Adrenal gland (tissue), 5 donors: ENCODE data around the gene C8B.

ENCODE experiments used
- POLR2A ChIP-seq, 2 donors: fragments of 450-650 bp; IDR thresholded peaks; one replicate each; pipeline ENCODE4 v1.6.1; 2017; ENCODE audit warnings: antibody characterized with exemption in 2 of 2, mild to moderate bottlenecking in 2 of 2, moderate library complexity in 1 of 2
- TF ChIP-seq, protein P1 (sequence below), 6 experiments: fragments of 450-650 bp in 4 of 6; fragments of 200-600 bp in 2 of 6; sonication (generic) in 1 of 6; IDR thresholded peaks; 1 replicate in 5 of 6; 2 replicates in 1 of 6; pipeline versions ENCODE4 v1.5.1 to v1.8.0; 2016 to 2021; ENCODE audit warnings: antibody characterized with exemption in 6 of 6, mild to moderate bottlenecking in 2 of 6, moderate library complexity in 1 of 6
- donor health status: DM: no; HTN: no; CAD: no.

DNA sequence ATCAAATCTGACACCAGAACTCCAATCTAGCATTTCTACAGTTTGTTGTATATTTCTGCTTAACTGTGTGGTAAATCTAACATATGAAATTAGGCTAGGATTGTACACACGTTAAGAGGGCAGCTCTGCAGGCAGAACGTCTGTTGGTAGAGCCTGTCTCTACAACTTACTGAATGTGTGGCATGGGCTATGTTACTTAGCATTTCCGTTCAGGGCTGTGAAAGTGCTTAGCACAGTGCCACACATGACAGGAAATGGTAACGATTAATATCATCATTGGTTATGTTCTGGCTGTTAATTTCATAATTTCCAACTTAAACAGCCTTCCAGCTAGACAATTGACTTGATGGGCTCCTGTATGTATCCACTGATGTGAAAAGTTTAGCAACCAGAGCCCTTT is 9.6 kb upstream of the C8B start:
- TF ChIP-seq, protein P1, sequence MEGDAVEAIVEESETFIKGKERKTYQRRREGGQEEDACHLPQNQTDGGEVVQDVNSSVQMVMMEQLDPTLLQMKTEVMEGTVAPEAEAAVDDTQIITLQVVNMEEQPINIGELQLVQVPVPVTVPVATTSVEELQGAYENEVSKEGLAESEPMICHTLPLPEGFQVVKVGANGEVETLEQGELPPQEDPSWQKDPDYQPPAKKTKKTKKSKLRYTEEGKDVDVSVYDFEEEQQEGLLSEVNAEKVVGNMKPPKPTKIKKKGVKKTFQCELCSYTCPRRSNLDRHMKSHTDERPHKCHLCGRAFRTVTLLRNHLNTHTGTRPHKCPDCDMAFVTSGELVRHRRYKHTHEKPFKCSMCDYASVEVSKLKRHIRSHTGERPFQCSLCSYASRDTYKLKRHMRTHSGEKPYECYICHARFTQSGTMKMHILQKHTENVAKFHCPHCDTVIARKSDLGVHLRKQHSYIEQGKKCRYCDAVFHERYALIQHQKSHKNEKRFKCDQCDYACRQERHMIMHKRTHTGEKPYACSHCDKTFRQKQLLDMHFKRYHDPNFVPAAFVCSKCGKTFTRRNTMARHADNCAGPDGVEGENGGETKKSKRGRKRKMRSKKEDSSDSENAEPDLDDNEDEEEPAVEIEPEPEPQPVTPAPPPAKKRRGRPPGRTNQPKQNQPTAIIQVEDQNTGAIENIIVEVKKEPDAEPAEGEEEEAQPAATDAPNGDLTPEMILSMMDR (IDR thresholded peaks at IDR 0.05) = no peak
- TF ChIP-seq POLR2A (IDR thresholded peaks at IDR 0.05) = no peak
